Measurements from ENCODE around the gene GNE.

DNA sequence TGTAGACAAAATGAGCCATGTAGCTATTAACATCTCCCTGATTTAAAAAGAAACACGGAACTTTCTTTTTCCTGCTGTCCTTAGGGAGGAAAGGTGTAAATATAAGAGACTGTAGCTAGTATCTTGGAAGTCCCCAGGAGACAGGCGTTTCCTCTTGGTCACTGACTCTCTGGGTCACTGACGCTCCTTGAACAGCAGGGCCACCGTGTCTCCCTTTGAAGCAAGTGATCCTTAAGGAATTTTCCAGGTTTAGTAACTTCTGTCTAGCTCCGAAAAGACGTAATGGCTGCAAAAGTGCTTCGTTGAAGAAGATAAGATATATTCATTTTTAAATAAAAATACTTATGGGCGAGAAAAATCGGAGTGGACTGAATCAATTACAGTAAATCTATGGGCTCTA lies 68.3 kb downstream of the GNE start:
- TF ChIP-seq EZH2phosphoT487 (IDR thresholded peaks at IDR 0.05; ENCODE audit: borderline replicate concordance) (no peak), POLR2A (IDR thresholded peaks at IDR 0.05; ENCODE audit: borderline replicate concordance, extremely low read depth, insufficient read depth, insufficient read length) (no peak), CTCF (IDR thresholded peaks at IDR 0.05 in 2 of 3, conservative IDR thresholded peaks at IDR 0.05 in 1 of 3; ENCODE audit: borderline replicate concordance in 1 of 3, insufficient read depth in 1 of 3, low read depth in 2 of 3, low read length in 2 of 3) (no peak), MAX (IDR thresholded peaks at IDR 0.05) (no peak)
- TF ChIP-seq, protein P1, sequence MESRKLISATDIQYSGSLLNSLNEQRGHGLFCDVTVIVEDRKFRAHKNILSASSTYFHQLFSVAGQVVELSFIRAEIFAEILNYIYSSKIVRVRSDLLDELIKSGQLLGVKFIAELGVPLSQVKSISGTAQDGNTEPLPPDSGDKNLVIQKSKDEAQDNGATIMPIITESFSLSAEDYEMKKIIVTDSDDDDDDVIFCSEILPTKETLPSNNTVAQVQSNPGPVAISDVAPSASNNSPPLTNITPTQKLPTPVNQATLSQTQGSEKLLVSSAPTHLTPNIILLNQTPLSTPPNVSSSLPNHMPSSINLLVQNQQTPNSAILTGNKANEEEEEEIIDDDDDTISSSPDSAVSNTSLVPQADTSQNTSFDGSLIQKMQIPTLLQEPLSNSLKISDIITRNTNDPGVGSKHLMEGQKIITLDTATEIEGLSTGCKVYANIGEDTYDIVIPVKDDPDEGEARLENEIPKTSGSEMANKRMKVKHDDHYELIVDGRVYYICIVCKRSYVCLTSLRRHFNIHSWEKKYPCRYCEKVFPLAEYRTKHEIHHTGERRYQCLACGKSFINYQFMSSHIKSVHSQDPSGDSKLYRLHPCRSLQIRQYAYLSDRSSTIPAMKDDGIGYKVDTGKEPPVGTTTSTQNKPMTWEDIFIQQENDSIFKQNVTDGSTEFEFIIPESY (IDR thresholded peaks at IDR 0.05; ENCODE audit: extremely low read depth, insufficient replicate concordance, low read length): no peak
